RPMI7951 (cell line): ENCODE results near the gene ZNF140. TPM values are rescaled to one million over a fixed set of nuclear protein-coding genes. Genes with fewer than 3 reads are reported as not detected.
A peak's percentile ranks its signal among the peaks of the same experiment; 100 is the strongest.

ENCODE experiments used
- DNase-seq: peaks from one replicate; pipeline ENCODE4 v3.0.0-alpha.2; 2012; ENCODE audit warnings: low read depth
- total RNA-seq: library from RNA; depleted of rRNA; stranded (reverse); fragments of >200 nt; shearing (Covaris generic); gene quantifications from 2 replicates; pipeline ENCODE4 v1.2.3, GENCODE V29; 2014; rRNA removed

Gene ZNF140
- total RNA-seq: 8.6 and 10.2 TPM in 2 replicates

DNA sequence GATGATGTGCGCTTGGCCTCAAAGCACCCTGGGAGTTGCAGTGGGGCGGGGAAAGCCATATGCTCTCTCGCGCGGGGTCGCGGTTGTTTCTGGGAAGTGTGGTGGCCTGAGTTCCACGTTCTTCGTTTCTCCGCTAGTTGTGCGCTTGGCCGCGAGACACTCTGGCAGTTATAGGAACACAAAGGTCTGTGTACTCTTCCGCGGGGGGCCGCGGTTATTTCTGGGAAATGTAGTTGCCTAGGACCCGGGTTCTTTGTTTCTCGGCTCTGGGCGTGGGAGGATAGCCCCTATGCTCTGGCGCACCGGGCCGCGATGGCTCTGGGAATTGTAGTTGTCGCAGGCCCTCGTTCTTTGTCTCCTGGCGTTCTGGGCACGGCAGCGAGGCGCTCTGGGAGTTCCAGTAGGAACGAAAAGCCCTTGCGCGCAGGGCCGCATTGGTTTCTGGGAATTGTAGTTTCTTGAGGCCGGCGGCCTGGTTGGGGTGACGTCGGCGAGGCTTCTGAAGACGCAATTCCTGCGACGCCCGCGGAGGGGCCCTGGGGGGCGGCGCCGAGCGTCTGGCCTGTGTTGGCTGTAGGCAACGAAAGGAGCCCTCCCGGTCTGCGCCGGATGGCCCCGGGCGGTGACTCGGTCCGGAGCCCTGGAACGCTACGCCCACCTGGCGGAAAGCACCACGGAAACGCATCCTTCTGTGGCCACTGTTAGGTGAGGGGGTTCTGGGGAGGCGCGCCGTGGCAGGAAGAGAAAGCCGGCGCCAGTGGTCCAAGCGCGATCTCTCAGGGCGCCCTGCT is at the start of gene ZNF140:
Gene ZNF140 (plus strand): TSS at position 556 of the 791 bp plus-strand sequence. CDS start 398 bp downstream, outside the sequence.
- DNase-seq: peak; percentile 92

DNA sequence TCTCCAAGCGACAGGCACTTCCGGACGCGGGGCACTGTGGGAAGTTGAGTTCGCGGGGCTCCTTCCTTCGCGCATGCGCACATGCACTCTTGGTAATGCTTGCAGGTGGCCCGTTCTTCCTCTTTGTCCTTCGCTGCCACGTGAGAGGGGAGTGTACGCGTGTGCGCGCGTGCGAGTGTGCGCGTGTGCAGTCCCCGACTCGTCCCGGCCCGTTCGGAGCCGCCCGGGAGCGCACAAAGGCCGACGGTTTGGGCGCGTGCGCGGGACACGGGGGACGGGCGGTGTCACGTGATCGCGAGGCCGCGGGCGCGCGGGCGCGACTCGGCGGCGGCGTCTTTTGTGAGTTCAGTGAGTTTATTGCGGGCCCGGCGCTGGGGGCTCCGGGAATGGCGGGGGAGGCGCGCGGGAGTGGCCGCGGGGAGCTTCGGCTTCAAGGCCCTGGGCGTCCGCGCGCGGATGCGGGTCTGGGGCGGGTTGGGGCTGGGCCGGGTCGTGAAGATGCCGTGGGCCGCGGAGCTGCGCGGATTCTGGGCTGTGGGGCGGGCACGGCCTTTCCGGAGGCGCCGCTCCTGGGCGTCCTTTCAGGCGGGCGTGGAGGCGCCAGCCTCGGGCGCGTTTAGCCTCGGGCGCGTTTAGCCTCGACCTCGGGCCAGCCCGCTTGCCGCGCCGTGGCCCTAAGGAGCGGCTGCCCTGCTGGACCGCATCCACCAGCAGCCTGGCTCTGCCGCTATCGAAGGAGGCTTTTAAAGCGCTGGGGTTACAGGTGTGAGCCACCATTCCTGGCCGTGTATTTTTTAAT is 43.3 kb upstream of the ZNF140 start, which contains the start of gene ZNF84:
Gene ZNF84 (plus strand): TSS at position 303 of the 799 bp plus-strand sequence. CDS start 3,959 bp downstream, outside the sequence.
- peak; percentile 96 for DNase-seq

DNA sequence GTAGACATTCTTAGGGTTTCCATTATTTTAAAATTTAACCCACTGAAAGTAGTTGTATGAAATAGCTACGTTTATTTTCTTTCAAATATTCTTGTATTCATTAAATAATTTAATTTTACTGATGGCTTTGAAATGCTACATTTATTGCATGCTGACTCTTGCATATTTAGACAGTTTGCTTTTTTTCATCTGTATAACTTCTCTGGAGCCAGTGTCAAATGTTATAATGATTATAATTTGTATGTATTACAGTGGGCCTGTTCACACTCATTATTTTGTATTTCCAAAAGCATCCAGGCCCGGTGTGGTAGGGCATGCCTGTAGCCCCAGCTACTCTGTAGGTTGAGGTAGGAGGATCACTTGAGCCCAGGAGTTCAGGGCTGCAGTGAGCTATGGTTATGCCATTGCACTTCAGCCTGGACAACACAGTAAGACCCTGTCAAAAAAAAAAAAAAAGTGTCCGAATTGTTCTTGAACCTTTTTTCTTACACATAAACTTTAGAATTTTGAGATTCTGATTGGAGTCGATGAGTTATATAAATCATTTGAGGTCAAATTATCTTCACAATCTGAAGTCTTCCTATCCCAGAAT is 42.5 kb upstream of the ZNF140 start:
- no peak for DNase-seq

DNA sequence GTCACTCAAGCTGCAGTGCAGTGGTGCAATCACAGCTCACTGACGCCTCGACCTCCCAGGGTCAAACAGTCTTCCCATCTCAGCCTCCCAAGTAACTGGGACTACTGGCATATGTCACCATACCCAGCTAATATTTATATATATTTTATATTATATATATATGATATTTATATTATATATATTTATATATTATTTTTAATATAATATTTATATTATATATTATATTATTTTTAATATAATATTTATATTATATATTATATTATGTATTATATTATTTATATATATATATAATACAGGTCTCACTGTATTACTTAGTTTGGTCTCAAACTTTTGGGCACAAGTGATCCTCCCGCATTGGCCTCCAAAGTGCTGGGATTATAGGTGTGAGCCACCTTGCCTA is 34.0 kb upstream of the ZNF140 start:
- no peak for DNase-seq

DNA sequence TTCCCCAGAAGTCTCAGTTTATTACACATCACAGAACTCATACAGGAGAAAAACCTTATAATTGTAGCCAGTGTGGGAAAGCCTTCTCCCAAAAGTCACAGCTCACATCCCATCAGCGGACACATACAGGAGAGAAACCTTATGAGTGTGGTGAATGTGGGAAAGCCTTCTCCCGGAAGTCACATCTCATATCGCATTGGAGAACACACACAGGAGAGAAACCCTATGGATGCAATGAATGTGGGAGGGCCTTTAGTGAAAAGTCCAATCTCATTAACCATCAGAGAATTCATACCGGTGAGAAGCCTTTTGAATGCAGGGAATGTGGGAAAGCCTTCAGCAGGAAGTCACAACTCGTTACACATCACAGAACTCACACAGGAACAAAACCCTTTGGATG is 23.3 kb upstream of the ZNF140 start:
- DNase-seq: peak; percentile 1

DNA sequence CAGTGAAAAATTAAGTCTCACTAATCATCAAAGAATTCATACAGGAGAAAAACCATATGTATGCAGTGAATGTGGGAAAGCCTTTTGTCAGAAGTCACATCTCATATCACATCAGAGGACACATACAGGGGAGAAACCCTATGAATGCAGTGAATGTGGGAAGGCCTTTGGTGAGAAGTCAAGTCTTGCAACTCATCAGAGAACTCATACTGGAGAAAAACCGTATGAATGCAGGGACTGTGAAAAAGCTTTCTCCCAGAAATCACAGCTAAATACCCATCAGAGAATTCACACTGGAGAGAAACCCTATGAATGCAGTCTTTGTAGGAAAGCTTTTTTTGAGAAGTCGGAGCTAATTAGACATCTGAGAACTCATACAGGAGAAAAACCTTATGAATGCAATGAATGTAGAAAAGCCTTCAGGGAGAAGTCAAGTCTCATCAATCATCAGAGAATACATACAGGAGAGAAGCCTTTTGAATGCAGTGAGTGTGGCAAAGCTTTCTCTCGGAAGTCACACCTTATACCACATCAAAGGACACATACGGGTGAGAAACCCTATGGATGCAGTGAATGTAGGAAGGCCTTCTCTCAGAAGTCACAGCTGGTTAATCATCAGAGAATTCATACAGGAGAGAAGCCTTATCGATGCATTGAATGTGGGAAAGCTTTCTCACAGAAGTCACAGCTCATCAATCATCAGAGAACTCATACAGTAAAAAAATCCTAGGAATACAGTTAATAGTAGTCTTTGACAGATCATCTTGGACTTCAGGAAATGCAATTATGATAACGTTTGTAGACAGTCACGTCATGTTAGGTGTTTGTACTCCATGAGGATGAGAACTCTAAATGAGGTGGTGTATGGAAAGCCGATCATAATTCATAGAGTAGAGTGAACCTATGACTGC is 22.3 kb upstream of the ZNF140 start:
- DNase-seq: peak; percentile 15

DNA sequence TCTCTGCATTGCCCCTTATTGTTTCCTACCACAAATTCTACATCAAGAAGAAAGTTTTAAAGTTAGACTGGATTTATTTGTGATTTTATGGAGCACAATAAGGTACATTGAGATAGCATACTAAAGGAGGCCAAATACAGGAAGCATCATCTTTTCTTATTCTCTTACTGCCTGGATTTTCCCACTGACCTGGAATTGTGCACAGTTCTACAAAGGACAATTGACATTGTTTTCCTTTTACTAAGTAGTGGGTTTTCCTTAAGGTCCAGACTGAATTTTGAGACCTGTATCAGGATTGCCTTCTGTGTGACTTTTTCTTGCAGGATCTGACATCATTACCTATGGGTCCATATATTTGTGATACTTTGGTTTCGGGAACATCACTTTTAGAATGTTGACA is 18.8 kb upstream of the ZNF140 start:
- no peak for DNase-seq

DNA sequence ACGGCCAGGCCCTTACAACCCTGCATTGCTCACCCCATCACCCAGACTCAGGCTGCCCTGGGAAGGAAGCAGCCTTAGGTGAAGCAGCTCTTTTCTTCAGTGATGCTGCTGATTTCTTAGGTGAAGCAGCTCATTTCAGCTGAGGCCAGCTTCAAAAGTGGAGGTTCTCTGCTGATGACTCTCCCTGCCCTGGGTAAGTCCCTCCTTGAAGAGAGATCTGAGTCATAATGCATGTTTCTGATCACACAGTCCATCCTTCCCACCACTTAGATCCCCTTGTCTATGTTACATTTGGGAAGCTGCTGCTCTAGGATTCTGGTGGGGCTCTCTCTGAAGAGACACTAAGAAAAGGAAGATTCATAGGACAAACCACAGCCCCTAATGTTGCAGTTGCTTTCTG is 17.2 kb upstream of the ZNF140 start:
- DNase-seq: no peak

DNA sequence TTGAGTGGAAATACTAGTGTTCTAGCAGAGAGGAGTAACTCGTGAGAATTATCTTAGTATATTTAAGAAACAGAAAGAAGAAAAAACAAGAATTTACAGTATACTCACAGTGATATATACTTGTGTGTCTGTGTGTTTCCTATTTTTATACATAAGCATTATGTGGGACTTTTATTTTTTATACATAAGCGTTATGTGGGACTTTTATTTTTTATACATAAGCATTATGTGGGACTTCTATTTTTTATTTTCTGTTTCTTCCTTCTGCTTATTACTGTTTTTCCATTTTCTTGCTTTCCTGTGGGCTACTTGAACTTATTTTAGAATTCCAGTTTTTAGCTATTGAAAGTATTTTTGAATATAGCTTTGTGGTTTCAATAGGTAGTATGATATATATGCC is 6.9 kb upstream of the ZNF140 start:
- DNase-seq: no peak

DNA sequence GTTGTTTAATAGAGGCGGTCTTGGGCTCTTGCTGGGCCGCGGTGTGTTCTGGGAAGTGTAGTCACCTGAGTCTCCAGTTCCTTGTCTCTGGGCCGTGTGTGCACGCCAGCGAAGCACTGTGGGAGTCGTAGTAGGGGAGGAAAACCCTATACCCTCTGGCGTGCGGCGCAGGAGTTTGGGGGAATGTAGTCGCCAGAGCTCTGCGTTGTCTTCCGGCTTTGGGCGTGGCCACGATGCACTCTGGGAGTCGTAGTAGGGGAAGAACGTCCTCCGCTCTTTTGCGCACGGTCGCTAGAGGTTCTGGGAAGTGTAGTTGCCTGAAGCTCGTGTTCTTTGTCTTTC is 726 bp upstream of the ZNF140 start:
- DNase-seq: peak; percentile 98

DNA sequence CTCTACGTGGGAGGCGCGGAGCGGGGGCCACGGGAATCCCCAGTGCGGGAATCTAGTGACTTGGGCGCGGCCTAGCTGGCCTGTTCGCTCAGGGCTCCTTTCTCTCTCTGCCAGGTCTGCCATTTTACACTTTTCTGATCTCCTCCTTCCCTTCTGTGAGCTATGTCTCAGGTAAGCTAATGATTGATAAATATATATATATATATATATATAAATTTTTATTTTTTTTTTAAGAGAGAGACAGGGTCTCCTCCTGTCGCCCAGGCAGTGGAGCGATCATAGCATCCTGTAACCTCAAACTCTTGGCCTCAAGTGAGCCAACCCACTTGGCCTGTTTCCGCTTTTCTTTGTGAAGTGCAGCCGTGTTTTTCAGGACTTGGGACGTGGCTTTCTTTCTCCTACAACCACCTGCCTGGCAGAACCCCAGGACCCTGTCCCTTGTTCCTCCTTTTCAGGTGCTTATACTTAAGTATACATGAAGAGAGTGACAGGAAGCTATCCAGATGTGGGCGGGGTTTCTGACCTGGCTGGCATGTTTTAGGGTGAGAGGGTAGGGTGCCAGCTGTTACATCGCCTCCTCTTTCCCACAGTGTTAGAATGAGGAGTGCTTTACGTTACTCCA is 547 bp downstream of the ZNF140 start:
- no peak for DNase-seq

DNA sequence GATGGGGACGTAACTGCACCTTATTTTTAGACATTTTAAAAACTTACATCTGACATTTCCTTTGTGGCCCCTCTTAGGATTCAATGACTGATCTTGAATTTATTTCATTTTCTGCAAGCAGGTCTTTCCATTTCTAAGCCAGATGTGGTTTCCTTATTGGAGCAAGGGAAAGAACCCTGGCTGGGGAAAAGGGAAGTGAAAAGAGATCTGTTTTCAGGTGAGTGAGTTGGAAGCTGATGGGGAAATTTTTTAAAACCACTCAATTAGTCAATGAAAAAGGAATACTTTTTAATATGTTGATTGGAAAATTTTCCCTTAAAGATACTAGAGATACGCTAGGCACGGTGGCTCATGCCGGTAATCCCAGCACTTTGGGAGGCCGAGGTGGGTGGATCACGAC is 2.6 kb downstream of the ZNF140 start:
- DNase-seq: no peak

DNA sequence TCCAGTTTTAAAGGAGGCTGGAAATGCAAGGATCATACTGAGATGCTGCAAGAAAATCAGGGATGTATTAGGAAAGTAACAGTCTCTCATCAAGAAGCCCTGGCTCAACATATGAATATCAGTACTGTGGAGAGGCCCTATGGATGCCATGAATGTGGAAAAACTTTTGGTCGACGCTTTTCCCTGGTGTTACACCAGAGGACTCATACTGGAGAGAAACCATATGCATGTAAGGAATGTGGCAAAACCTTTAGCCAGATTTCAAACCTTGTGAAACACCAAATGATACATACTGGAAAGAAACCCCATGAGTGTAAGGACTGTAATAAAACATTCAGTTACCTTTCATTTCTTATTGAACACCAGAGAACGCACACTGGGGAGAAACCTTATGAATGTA is 24.9 kb downstream of the ZNF140 start:
- no peak for DNase-seq

DNA sequence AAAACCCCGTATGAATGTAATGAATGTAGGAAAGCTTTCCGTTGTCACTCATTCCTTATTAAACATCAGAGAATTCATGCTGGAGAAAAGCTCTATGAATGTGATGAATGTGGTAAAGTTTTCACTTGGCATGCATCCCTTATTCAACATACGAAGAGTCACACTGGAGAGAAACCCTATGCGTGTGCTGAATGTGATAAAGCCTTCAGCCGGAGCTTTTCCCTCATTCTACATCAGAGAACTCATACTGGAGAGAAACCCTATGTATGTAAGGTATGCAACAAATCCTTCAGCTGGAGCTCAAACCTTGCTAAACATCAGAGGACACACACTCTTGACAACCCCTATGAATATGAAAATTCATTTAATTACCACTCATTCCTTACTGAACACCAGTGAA is 25.5 kb downstream of the ZNF140 start:
- peak; percentile 19 for DNase-seq

DNA sequence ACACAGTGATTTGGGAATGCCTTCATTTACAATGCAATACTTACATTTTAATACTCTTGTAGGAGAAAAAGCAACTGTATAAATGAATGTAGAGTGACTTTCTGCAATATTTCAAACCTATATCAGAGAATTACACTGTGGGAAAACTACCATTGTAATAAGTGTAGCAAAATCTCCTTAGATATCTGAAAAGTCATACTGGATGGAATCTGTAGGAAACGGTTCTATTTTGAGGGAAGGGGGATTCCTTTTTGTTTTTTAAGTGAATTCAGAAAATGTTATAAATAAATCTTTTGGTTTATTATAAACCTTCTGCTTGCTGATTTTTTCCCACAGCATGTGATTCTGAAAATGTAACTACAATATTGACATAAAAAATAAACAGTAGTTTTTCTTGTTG is 26.4 kb downstream of the ZNF140 start:
- no peak for DNase-seq

DNA sequence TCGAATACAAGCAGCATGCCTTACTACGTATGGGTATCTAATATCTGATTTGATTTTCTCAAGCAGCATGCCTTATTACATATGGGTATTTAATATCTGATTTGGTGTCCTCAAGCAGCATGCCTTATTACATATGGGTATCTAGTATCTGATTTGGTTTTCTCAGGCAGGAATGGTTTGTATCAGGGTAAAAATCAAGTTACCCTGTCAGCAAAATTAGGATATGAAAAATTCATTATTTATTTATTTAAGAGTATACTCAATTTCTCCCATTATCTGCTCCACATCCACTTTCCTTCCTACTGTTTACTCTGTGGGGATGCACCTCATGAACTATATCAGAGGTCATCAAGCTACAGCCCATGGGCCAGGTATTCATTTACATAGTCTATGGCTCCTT is 27.4 kb downstream of the ZNF140 start:
- no peak for DNase-seq

DNA sequence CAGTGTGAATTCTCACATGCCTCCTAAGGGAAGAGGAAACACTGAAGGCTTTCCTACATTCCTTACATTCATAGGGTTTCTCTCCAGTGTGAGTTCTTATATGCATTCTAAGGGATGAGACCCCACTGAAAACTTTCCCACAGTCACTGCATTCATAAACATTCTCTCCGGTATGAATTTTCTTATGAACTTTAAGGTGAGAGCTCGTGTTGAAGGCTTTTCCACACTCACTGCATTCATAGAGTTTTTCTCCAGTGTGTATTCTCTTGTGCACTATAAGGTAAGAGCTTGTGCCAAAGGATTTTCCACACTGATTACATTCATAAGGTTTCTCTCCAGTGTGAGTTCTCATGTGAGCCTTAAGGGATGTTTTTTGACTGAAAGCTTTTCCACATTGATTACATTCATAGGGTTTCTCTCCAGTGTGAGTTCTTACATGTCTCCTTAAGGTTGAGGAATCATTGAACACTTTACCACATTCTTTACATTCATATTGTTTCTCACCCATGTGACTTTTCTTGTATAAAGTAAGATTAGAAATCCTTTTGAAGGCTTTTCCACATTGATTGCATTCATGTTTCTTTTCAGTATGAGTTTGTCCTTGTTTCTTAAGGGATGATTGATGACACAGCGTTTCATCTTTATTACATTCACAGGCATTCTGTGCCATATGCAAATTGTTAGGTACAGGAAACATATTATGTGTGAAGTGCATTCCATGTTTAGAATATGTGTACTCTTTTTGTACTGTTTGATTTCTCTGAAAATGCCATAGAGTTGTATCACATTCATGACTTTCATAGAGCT is 39.9 kb downstream of the ZNF140 start:
- peak; percentile 5 for DNase-seq

DNA sequence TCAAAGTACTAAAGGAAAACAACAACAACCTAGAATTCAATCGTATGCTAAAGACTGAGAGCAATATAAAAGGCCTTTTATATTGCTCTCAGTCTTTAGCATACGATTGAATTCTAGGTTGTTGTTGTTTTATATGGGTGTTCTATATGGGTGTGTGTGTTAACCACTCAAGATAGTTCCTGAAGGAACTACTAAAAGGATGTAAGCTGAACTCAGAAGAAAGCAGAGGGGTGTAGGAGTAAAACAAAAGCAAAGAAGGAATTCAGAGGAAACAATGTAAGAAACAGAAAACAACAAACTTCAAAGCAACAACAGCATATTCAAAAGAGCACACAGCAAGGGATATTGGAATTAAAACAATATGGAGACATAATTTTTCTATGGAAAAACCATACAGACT is 44.0 kb downstream of the ZNF140 start:
- DNase-seq: no peak

DNA sequence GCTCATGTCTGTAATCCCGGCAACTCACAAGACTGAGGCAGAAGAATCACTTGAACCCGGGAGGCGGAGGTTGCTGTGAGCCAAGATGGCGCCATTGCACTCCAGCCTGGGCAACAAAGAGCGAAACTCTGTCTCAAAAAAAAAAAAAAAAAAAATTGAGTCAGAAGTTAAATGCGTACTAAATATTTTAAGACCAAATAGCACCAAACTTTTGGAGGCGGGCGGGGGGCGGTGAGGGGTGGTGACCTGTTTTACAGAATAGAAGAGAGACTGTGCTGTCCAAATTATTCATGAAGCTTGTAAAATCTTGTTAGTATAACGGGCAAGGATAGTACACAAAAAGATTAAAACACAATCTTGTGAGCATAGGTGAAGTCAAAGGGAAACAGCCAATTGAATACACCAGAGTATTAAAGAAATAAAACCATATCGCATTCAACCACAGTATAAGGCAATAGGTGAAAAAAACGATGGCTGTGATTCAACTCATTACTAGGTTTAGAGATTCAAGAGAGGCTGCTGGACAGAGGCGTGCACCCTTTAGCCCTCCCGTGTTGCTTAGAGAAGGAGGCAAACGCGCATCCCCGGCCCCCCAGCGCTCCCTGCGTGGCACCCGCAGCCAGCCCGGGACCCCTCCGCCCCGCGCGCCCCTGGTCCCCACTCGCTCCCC is 48.8 kb downstream of the ZNF140 start:
- peak; percentile 46 for DNase-seq
